GM12878 (cell line): ENCODE results near the gene RETREG1. TPM values are rescaled to one million over a fixed set of nuclear protein-coding genes. Genes with fewer than 3 reads are reported as not detected.

ENCODE experiments used
- ATAC-seq: fragments of 200-7000 bp; cut with Tn5 transposase; 3 replicates; pipeline ENCODE4 v1.9.1; 2020; ENCODE audit warnings: mild to moderate bottlenecking, moderate library complexity
- BruUV-seq: library from RNA; stranded (reverse); fragments of 400-500 nt; replicated peaks from 2 replicates; lab custom pipeline; 2021; lab: Mats Ljungman, UMichigan
- CTCF ChIA-PET: fragments of 300-600 bp; sonication (Branson Sonifier 250); formaldehyde crosslinking; extraction: SDS; loops from one replicate; lab custom pipeline; 2021; ENCODE audit warnings: inconsistent platforms; lab: Yijun Ruan, JAX
- POLR2A ChIA-PET: fragments of 350-600 bp; formaldehyde crosslinking; extraction: SDS; loops from one replicate; lab custom pipeline; 2021; ENCODE audit warnings: inconsistent platforms; lab: Charles Lee
- RAD21 ChIA-PET: fragments of 300-600 bp; sonication (Branson Sonifier 250); formaldehyde crosslinking; loops from one replicate; lab custom pipeline; 2023; ENCODE audit warnings: antibody characterized with exemption; ENCODE audit not compliant: unreplicated experiment; lab: Charles Lee
- SMC1A ChIA-PET: fragments of 300-600 bp; sonication (Branson Sonifier 250); formaldehyde crosslinking; loops from one replicate; lab custom pipeline; 2023; ENCODE audit not compliant: unreplicated experiment, uncharacterized antibody; lab: Charles Lee
- DNase-seq: peaks from one replicate; pipeline ENCODE4 v3.0.0-alpha.2; 2011; ENCODE audit warnings: low read depth, low spot score
- FAIRE-seq: peaks from 3 replicates; lab custom pipeline; 2011; peaks lifted over from hg19 to GRCh38; lab: Jason Lieb, UNC
- H2AFZ ChIP-seq: 2 replicates; pipeline ENCODE4 v1.6.0; 2011; ENCODE audit warnings: low read depth, low read length, control low read depth; ENCODE audit not compliant: control insufficient read depth
- H3K27ac ChIP-seq: 2 replicates; pipeline ENCODE4 v1.5.1; 2011; ENCODE audit warnings: control low read depth; ENCODE audit not compliant: control insufficient read depth, insufficient read depth
- H3K27me3 ChIP-seq, 2 experiments: replicated peaks in 1 of 2; 2 replicates each; pipeline versions ENCODE4 v1.6.0 to v1.6.1; 2011; ENCODE audit warnings: low read length in 1 of 2; ENCODE audit not compliant: control insufficient read depth in 2 of 2, insufficient read depth in 2 of 2
- H3K36me3 ChIP-seq, 2 experiments: 2 replicates each; pipeline ENCODE4 v1.5.1; 2011; ENCODE audit warnings: low read length in 1 of 2; ENCODE audit not compliant: control insufficient read depth in 2 of 2, insufficient read depth in 2 of 2
- H3K4me1 ChIP-seq: 2 replicates; pipeline ENCODE4 v1.6.1; 2011; ENCODE audit warnings: mild to moderate bottlenecking, low read length, moderate library complexity, mixed read lengths; ENCODE audit not compliant: control insufficient read depth, insufficient read depth
- H3K4me2 ChIP-seq: 2 replicates; pipeline ENCODE4 v1.6.0; 2011; ENCODE audit warnings: control low read depth; ENCODE audit not compliant: control insufficient read depth, insufficient read depth
- H3K4me3 ChIP-seq: fragments of 200-600 bp; sonication (generic); 2 replicates; pipeline ENCODE4 v1.5.1; 2016
- H3K79me2 ChIP-seq: 2 replicates; pipeline ENCODE4 v1.6.0; 2011; ENCODE audit warnings: low read length; ENCODE audit not compliant: control insufficient read depth, insufficient read depth
- H3K9ac ChIP-seq: 2 replicates; pipeline ENCODE4 v1.8.0; 2011; ENCODE audit warnings: low read length, control low read depth, mixed read lengths; ENCODE audit not compliant: control insufficient read depth, insufficient read depth
- H3K9me3 ChIP-seq: replicated peaks from 3 replicates; pipeline ENCODE4 v1.5.1; 2011; ENCODE audit warnings: mild to moderate bottlenecking, low read length; ENCODE audit not compliant: control insufficient read depth, insufficient read depth
- H4K20me1 ChIP-seq: 2 replicates; pipeline ENCODE4 v1.6.0; 2011; ENCODE audit not compliant: control insufficient read depth, insufficient read depth
- BMI1 ChIP-seq: fragments of 450-650 bp; IDR thresholded peaks from 2 replicates; pipeline ENCODE4 v1.6.1; 2016; ENCODE audit warnings: mild to moderate bottlenecking, moderate library complexity, borderline replicate concordance
- CREM ChIP-seq: IDR thresholded peaks from 2 replicates; pipeline ENCODE4 v1.6.1; 2014; ENCODE audit warnings: antibody characterized with exemption, low read depth
- MYB ChIP-seq: fragments of 150-350 bp; IDR thresholded peaks from 2 replicates; pipeline ENCODE4 v1.6.1; 2014; ENCODE audit warnings: mild to moderate bottlenecking, low read depth, low read length, borderline replicate concordance
- YBX1 ChIP-seq: fragments of 450-650 bp; IDR thresholded peaks from 2 replicates; pipeline ENCODE4 v1.6.1; 2016; ENCODE audit warnings: antibody characterized with exemption
- ZNF217 ChIP-seq: fragments of 450-650 bp; IDR thresholded peaks from 2 replicates; pipeline ENCODE4 v1.6.1; 2017; ENCODE audit warnings: antibody characterized with exemption, mild to moderate bottlenecking
- ZZZ3 ChIP-seq: IDR thresholded peaks from 2 replicates; pipeline ENCODE4 v1.6.1; 2011; ENCODE audit warnings: low read depth; ENCODE audit not compliant: control insufficient read depth, insufficient read length
- WGBS: methylation state at CpG from one replicate; pipeline ENCODE4 v1.1.6; 2016; ENCODE audit warnings: low lambda C conversion rate; ENCODE audit not compliant: insufficient replicate concordance, insufficient coverage; ENCODE audit errors: missing lambda C conversion rate; 5-methylcytosine and 5-hydroxymethylcytosine counted together
- in situ Hi-C: fragments of 300-500 bp; cut with MboI; formaldehyde crosslinking; loops from 9 replicates; pipeline ENCODE4 v1.14.3; 2018; ENCODE audit warnings: mixed read lengths
- intact Hi-C: fragments of 100-400 bp; cut with micrococcal nuclease; formaldehyde crosslinking; loops from one replicate; pipeline ENCODE4 v1.14.2; 2022; ENCODE audit not compliant: unreplicated experiment
- polyA plus RNA-seq, 11 experiments: library from polyadenylated mRNA; depleted of rRNA in 4 of 11; unstranded in 6 of 11; stranded (reverse) in 5 of 11; fragments of >200 nt; fragmentation: Nextera tagmentation in 4 of 11; fragmentation: Illumina TruSeq in 1 of 11; extraction: Ambion mirVana in 4 of 11; extraction: Trizol in 1 of 11; gene quantifications; 1 replicate in 1 of 11; 2 replicates in 10 of 11; pipeline versions ENCODE4 v1.2.1 to v1.2.3, GENCODE V29; 2011 to 2016; ENCODE audit warnings: inconsistent platforms in 2 of 11, missing spikeins in 2 of 11, low read depth in 1 of 11
- total RNA-seq, 4 experiments: library from RNA; depleted of rRNA in 3 of 4; stranded (reverse); fragments of >200 nt in 3 of 4; fragmentation: Illumina TruSeq in 1 of 4; extraction: Trizol in 1 of 4; gene quantifications; 2 replicates each; pipeline versions ENCODE4 v1.2.1 to v1.2.3, GENCODE V29; 2013 to 2021
- TF ChIP-seq, protein P1 (sequence below): fragments of 450-650 bp; formaldehyde crosslinking; IDR thresholded peaks from 2 replicates; pipeline ENCODE4 v1.4.0; 2020; ENCODE audit warnings: mild to moderate bottlenecking, moderate library complexity
- TF ChIP-seq, protein P2 (sequence below): fragments of 450-650 bp; IDR thresholded peaks from 2 replicates; pipeline ENCODE4 v1.6.1; 2018; ENCODE audit warnings: mild to moderate bottlenecking, low read depth, moderate library complexity; ENCODE audit not compliant: partially characterized antibody
- TF ChIP-seq, protein P3 (sequence below): fragments of 450-650 bp; conservative IDR thresholded peaks from 2 replicates; pipeline ENCODE4 v1.6.1; 2017; ENCODE audit warnings: mild to moderate bottlenecking, moderate library complexity

The RETREG1 gene
- total and polyA plus RNA-seq, 10 of the 15 experiments (the other 5 are each of a cell fraction or from before 2014, with no cell fraction given) = 3.9 to 8.9 (median 6.4) TPM

DNA sequence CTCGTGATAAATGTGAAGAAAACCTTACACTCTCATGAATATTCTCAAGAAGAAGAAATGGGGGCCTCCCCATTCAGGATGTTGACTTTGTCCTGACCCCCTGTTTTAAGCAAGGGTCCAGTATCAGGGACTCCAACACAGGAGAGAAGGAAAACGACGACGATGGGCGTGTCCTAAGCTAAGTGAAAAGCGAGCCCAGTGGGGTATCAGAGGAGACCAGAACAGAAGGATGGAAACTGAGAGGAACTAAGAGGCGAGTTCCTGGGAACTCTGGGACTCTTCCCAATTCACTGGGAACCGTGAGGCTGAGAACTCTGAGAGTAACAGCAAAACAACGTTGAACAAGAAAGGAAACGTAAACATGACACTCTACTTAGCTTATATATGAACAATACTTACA is 14.6 kb downstream of the RETREG1 start (continued):
- TF ChIP-seq, protein P1, sequence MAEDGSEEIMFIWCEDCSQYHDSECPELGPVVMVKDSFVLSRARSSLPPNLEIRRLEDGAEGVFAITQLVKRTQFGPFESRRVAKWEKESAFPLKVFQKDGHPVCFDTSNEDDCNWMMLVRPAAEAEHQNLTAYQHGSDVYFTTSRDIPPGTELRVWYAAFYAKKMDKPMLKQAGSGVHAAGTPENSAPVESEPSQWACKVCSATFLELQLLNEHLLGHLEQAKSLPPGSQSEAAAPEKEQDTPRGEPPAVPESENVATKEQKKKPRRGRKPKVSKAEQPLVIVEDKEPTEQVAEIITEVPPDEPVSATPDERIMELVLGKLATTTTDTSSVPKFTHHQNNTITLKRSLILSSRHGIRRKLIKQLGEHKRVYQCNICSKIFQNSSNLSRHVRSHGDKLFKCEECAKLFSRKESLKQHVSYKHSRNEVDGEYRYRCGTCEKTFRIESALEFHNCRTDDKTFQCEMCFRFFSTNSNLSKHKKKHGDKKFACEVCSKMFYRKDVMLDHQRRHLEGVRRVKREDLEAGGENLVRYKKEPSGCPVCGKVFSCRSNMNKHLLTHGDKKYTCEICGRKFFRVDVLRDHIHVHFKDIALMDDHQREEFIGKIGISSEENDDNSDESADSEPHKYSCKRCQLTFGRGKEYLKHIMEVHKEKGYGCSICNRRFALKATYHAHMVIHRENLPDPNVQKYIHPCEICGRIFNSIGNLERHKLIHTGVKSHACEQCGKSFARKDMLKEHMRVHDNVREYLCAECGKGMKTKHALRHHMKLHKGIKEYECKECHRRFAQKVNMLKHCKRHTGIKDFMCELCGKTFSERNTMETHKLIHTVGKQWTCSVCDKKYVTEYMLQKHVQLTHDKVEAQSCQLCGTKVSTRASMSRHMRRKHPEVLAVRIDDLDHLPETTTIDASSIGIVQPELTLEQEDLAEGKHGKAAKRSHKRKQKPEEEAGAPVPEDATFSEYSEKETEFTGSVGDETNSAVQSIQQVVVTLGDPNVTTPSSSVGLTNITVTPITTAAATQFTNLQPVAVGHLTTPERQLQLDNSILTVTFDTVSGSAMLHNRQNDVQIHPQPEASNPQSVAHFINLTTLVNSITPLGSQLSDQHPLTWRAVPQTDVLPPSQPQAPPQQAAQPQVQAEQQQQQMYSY (CRISPR knock-in tag) = no peak
- TF ChIP-seq CREM = no peak

DNA sequence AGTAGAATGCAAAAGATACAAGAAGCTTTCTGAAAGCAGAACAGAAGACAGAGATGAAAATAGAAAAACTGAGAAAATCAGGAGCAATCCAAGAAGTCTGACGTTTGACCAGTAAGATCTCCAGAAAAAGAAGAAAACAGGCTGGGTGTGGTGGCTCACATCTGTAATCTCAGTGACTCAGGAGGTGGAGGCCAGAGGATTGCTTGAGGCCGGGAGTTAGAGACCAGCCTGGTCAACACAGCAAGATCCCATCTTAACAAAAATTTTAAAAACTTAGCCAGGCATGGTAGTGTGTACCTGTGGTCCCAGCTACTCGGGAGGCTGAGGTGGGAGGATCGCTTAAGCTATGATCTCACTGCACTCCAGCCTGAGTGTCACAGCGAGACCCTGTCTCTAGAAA is 15.9 kb downstream of the RETREG1 start:
- Histone ChIP-seq H3K79me2 (no peaks in the 10 kb centered on the region), H3K4me2 (no peak overlapping the region), H3K36me3 (no peaks in the 10 kb centered on the region), H3K9me3 (no peaks in the 10 kb centered on the region), H3K4me3 (no peak overlapping the region), H3K27me3 (no peaks in the 10 kb centered on the region), H3K9ac (no peak overlapping the region), H3K27ac (no peak overlapping the region), H4K20me1 (no peaks in the 10 kb centered on the region), H2AFZ (no peak overlapping the region), H3K4me1 (no peaks in the 10 kb centered on the region)
- DNase-seq (no peak), FAIRE-seq (no peak), ATAC-seq (no peak)
- 40% methylated on average over 5 of the region's 5 CpGs for WGBS
- CTCF ChIA-PET = no interaction called here
- SMC1A ChIA-PET = no interaction called here
- in situ Hi-C loops (no loop called here), intact Hi-C loops (no loop called here)
- RAD21 ChIA-PET = no interaction called here
- no peak for TF ChIP-seq BMI1
- TF ChIP-seq ZNF217 = no peak
- TF ChIP-seq CREM = no peak
- TF ChIP-seq MYB = no peak
- TF ChIP-seq, protein P2, sequence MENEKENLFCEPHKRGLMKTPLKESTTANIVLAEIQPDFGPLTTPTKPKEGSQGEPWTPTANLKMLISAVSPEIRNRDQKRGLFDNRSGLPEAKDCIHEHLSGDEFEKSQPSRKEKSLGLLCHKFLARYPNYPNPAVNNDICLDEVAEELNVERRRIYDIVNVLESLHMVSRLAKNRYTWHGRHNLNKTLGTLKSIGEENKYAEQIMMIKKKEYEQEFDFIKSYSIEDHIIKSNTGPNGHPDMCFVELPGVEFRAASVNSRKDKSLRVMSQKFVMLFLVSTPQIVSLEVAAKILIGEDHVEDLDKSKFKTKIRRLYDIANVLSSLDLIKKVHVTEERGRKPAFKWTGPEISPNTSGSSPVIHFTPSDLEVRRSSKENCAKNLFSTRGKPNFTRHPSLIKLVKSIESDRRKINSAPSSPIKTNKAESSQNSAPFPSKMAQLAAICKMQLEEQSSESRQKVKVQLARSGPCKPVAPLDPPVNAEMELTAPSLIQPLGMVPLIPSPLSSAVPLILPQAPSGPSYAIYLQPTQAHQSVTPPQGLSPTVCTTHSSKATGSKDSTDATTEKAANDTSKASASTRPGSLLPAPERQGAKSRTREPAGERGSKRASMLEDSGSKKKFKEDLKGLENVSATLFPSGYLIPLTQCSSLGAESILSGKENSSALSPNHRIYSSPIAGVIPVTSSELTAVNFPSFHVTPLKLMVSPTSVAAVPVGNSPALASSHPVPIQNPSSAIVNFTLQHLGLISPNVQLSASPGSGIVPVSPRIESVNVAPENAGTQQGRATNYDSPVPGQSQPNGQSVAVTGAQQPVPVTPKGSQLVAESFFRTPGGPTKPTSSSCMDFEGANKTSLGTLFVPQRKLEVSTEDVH = no peak
- TF ChIP-seq, protein P3, sequence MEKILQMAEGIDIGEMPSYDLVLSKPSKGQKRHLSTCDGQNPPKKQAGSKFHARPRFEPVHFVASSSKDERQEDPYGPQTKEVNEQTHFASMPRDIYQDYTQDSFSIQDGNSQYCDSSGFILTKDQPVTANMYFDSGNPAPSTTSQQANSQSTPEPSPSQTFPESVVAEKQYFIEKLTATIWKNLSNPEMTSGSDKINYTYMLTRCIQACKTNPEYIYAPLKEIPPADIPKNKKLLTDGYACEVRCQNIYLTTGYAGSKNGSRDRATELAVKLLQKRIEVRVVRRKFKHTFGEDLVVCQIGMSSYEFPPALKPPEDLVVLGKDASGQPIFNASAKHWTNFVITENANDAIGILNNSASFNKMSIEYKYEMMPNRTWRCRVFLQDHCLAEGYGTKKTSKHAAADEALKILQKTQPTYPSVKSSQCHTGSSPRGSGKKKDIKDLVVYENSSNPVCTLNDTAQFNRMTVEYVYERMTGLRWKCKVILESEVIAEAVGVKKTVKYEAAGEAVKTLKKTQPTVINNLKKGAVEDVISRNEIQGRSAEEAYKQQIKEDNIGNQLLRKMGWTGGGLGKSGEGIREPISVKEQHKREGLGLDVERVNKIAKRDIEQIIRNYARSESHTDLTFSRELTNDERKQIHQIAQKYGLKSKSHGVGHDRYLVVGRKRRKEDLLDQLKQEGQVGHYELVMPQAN = no peak
- TF ChIP-seq ZZZ3 = no peak
- no peak for TF ChIP-seq YBX1
- POLR2A ChIA-PET = no interaction called here
- no TSS peak for BruUV-seq
